GM12875 (cell line): ENCODE measurements around the gene DDX55.
"Not testable (repeated sequence)": the region's sequence is repeated elsewhere in the genome, so short reads cannot be mapped to it uniquely, and the experiment has no call there.

Experiments
- H3K4me3 ChIP-seq: one replicate; pipeline ENCODE4 v1.5.1; 2011; ENCODE audit warnings: low read depth, low read length, control low read depth
- CTCF ChIP-seq: IDR thresholded peaks from 2 replicates; pipeline ENCODE4 v1.5.1; 2011; ENCODE audit warnings: low read depth, mild to moderate bottlenecking, control low read depth, inconsistent platforms, low read length, moderate library complexity, borderline replicate concordance; ENCODE audit not compliant: insufficient read depth

Gene DDX55

DNA sequence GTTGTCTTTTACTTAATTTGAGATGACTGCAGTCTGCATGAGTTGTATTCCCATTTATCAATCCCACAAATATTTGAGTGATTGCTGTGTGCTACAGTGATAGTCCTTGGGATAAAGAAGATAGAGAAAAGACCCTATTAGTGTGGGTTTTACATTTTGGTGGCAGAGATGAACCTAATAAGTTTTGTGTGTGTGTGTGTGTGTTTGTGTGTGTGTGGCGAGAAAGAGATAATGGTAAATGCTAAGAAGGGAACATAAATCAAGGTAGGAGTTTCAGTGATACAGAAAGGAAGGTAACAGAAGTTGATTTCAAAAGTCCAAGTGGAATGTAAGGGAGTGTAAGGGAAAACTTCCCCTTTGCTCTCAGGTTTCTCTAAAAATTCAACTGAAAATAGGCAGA is 2.6 kb upstream of the DDX55 start:
- no peak overlapping the region for H3K4me3 ChIP-seq
- no peak for TF ChIP-seq CTCF

GRCh38 chr12:123599721-123600120 is 2.2 kb upstream of the DDX55 start:
- H3K4me3 ChIP-seq: no peak overlapping the region
- TF ChIP-seq CTCF: no peak

DNA sequence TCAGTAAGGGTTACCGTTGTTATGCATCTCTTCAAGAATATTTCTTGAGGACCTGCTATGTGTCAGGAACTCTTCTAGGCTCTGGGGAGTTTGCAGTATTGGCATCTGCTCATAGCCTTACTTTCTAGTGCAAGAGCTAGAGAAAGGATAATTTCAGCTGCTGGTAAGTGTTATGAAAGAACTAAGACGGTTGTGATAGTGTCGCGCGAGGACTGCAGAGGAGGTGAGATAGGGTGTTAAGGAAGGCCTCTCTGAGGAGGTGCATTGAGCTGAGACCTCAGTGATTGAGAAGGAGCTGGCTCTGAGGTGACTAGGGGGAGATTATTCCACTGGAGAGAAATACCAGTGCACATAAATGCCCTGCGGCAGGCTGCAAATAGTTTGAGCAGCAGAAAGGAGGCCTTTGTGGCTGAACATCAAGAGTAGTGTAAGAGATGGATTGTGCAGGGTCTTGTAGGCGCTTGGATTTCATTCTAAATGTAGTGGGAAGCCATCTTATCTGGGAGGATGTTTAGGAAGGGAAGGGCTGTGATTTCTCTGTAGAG is 824 bp downstream of the DDX55 start:
- TF ChIP-seq CTCF: no peak
- peak overlapping the region; percentile 72 for H3K4me3 ChIP-seq

- H3K4me3 ChIP-seq: not testable (repeated sequence)
Measured at GRCh38 chr12:123603495-123603894, 1.6 kb downstream of the DDX55 start.

- H3K4me3 ChIP-seq: no peak overlapping the region
Measured at GRCh38 chr12:123607756-123608155, 5.9 kb downstream of the DDX55 start.

DNA sequence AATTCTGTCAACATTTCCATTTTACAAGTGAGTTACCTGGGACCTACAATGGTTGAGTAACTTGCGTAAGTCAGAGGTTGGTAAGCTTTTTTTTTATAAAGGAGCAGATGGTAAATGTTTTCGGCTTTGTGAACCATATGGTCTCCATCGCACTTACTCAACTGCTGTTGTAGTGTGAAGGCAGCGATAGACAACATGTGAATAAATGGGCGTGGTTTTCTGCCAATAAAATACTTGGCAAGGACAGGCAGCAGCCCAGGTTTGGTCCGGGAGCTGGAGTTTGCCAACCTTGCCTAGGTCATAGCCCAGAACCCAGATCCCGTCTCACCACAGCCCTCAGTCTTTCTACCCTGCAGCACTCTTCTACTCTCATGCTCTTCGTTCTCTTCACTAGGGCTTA is 6.3 kb downstream of the DDX55 start:
- H3K4me3 ChIP-seq: no peak overlapping the region
- TF ChIP-seq CTCF: no peak

More at GRCh38 chr12:123607756-123608155, 5.9 kb downstream of the DDX55 start:
- no peak for TF ChIP-seq CTCF

DNA sequence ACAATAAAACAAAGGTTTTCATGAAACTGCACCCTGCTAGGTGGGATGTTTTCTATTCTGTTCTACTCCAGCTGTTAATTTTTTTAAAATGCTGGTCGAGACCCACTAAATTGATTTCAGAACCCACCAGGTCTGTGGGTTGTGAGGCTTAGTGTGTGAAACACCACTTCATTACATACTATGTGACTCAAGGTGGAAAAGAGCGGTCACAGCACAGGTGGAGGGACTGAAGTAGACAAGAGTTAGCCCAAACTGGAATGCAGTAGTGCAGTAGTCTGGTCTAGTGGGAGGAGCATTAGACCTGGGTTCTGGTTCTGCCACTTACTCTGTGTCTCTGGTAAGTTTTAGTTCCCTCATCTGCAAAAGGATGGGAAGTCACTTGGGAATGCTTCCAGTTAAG is 12.2 kb downstream of the DDX55 start:
- no peak for TF ChIP-seq CTCF
- no peak overlapping the region for H3K4me3 ChIP-seq

DNA sequence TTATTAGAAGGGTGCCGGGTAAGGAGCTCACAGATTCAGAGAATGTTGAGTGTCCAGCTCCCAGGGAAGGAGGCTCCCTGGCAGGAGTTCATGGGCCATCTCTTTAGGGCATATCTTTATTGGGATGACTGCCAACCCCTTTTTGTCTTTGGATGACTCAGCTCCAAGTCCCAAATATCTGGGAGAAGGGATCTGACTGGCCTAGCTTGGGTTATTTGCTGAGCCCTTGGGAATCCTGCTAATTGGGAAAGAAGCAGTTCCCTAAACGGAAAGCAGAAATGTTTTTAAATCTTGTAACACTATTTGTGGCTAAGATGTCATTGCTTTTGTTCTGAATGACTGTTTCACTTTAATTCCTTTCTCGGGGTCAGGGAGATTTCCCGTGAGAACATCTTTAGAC is 12.6 kb downstream of the DDX55 start:
- H3K4me3 ChIP-seq: no peak overlapping the region
- TF ChIP-seq CTCF: no peak
